WTC11 (cell line): ENCODE measurements around the gene EDN1. TPM values are rescaled to one million over a fixed set of nuclear protein-coding genes. Genes with fewer than 3 reads are reported as not detected.

Experiments
- ATAC-seq: fragments of 200-7000 bp; cut with Tn5 transposase; 2 replicates; pipeline ENCODE4 v1.10.0; 2021; ENCODE audit warnings: mild to moderate bottlenecking, moderate library complexity
- CTCF ChIA-PET: fragments of 300-600 bp; sonication (Branson Sonifier 250); formaldehyde crosslinking; loops from one replicate; lab custom pipeline; 2021; ENCODE audit warnings: antibody characterized with exemption; lab: Charles Lee
- POLR2A ChIA-PET: fragments of 350-600 bp; sonication (Branson Sonifier 250); formaldehyde crosslinking; loops from one replicate; lab custom pipeline; 2021; ENCODE audit warnings: antibody characterized with exemption; lab: Charles Lee
- DNase-seq: peaks from one replicate; pipeline ENCODE4 v3.0.0; 2021; ENCODE audit warnings: low spot score
- H3K27ac Mint-ChIP-seq: 2 replicates; pipeline ENCODE4 v1.8.0; 2021; ENCODE audit warnings: mixed read lengths
- H3K27me3 Mint-ChIP-seq: 2 replicates; pipeline ENCODE4 v1.8.0; 2021; ENCODE audit warnings: low read depth, mild to moderate bottlenecking, moderate library complexity, mixed read lengths
- H3K36me3 Mint-ChIP-seq: 2 replicates; pipeline ENCODE4 v1.8.0; 2021; ENCODE audit warnings: mixed read lengths
- H3K4me1 Mint-ChIP-seq: 2 replicates; pipeline ENCODE4 v1.8.0; 2022; ENCODE audit warnings: mixed read lengths
- H3K4me3 Mint-ChIP-seq: 2 replicates; pipeline ENCODE4 v1.8.0; 2021; ENCODE audit warnings: mild to moderate bottlenecking, moderate library complexity, mixed read lengths
- H3K9me3 Mint-ChIP-seq: 2 replicates; pipeline ENCODE4 v1.8.0; 2021; ENCODE audit warnings: mixed read lengths
- ELF4 ChIP-seq: sonication (generic); formaldehyde crosslinking; IDR thresholded peaks from 2 replicates; pipeline ENCODE4 v1.8.1; 2022; ENCODE audit warnings: low read depth, mild to moderate bottlenecking, moderate library complexity, missing genetic modification reagents
- GTF2I ChIP-seq: fragments of 250-450 bp; sonication (Bioruptor Pico); conservative IDR thresholded peaks from 2 replicates; pipeline ENCODE4 v1.4.0; 2021; ENCODE audit warnings: mild to moderate bottlenecking
- JAZF1 ChIP-seq: fragments of 250-450 bp; sonication (Bioruptor Pico); IDR thresholded peaks from 2 replicates; pipeline ENCODE4 v1.9.0; 2021; ENCODE audit warnings: moderate library complexity, mild to moderate bottlenecking, inconsistent platforms
- MXD4 ChIP-seq: fragments of 250-450 bp; sonication (Bioruptor Pico); IDR thresholded peaks from 2 replicates; pipeline ENCODE4 v1.8.0; 2021; ENCODE audit warnings: mild to moderate bottlenecking, moderate library complexity, borderline replicate concordance
- NFE2L1 ChIP-seq: sonication (generic); formaldehyde crosslinking; IDR thresholded peaks from 2 replicates; pipeline ENCODE4 v1.8.1; 2023; ENCODE audit warnings: missing genetic modification reagents
- NR3C1 ChIP-seq: sonication (generic); formaldehyde crosslinking; conservative IDR thresholded peaks from 2 replicates; pipeline ENCODE4 v1.8.1; 2023; ENCODE audit warnings: low read depth, mild to moderate bottlenecking, missing genetic modification reagents
- PRDM15 ChIP-seq: sonication (generic); formaldehyde crosslinking; IDR thresholded peaks from 2 replicates; pipeline ENCODE4 v1.8.0; 2022; ENCODE audit warnings: missing genetic modification reagents
- PREB ChIP-seq: sonication (generic); formaldehyde crosslinking; IDR thresholded peaks from 2 replicates; pipeline ENCODE4 v1.8.1; 2022; ENCODE audit warnings: mild to moderate bottlenecking, missing genetic modification reagents, moderate library complexity, borderline replicate concordance
- SMAD3 ChIP-seq: sonication (generic); formaldehyde crosslinking; IDR thresholded peaks from 2 replicates; pipeline ENCODE4 v1.8.0; 2022; ENCODE audit warnings: missing genetic modification reagents, mild to moderate bottlenecking, borderline replicate concordance
- TCF7 ChIP-seq: sonication (generic); formaldehyde crosslinking; IDR thresholded peaks from 2 replicates; pipeline ENCODE4 v1.8.0; 2022; ENCODE audit warnings: mild to moderate bottlenecking, low read depth, missing genetic modification reagents, moderate library complexity
- TEAD4 ChIP-seq: sonication (generic); formaldehyde crosslinking; IDR thresholded peaks from 2 replicates; pipeline ENCODE4 v1.8.0; 2022; ENCODE audit warnings: mild to moderate bottlenecking, missing genetic modification reagents
- ZBTB21 ChIP-seq: sonication (generic); formaldehyde crosslinking; IDR thresholded peaks from 2 replicates; pipeline ENCODE4 v1.8.1; 2023; ENCODE audit warnings: mild to moderate bottlenecking, missing genetic modification reagents, borderline replicate concordance
- ZNF138 ChIP-seq: sonication (generic); formaldehyde crosslinking; conservative IDR thresholded peaks from 2 replicates; pipeline ENCODE4 v1.8.1; 2022; ENCODE audit warnings: mild to moderate bottlenecking, moderate library complexity, missing genetic modification reagents
- ZNF232 ChIP-seq: sonication (generic); formaldehyde crosslinking; IDR thresholded peaks from 2 replicates; pipeline ENCODE4 v1.8.0; 2022; ENCODE audit warnings: mild to moderate bottlenecking, missing genetic modification reagents
- ZNF423 ChIP-seq: fragments of 250-450 bp; sonication (Bioruptor Pico); IDR thresholded peaks from 2 replicates; pipeline ENCODE4 v2.1.2; 2022; ENCODE audit warnings: mild to moderate bottlenecking, moderate library complexity
- ZNF671 ChIP-seq: fragments of 250-450 bp; sonication (Bioruptor Pico); IDR thresholded peaks from 2 replicates; pipeline ENCODE4 v1.8.0; 2021; ENCODE audit warnings: mild to moderate bottlenecking
- ZSCAN18 ChIP-seq: fragments of 250-450 bp; sonication (Bioruptor Pico); IDR thresholded peaks from 2 replicates; pipeline ENCODE4 v2.1.2; 2022; ENCODE audit warnings: mild to moderate bottlenecking, moderate library complexity
- total RNA-seq: library from RNA; stranded (reverse); gene quantifications from 3 replicates; pipeline ENCODE4 v1.2.3, GENCODE V29; 2021

Gene EDN1
- total RNA-seq, 1 experiment from 2014 or later, result 1.0 TPM

- TF ChIP-seq JAZF1 (CRISPR knock-in tag) (no peak), TCF7 (no peak), ZSCAN18 (CRISPR knock-in tag) (no peak)
- TF ChIP-seq, all 79 proteins: peak for 0
Observed at GRCh38 chr6:12245763-12246718, 44.1 kb upstream of the EDN1 start (continued).

GRCh38 chr6:12246900-12247299 is 43.3 kb upstream of the EDN1 start:
- no peak for TF ChIP-seq SMAD3 (CRISPR knock-in tag)
- TF ChIP-seq NR3C1, result no peak
- no peak for TF ChIP-seq ZNF423 (CRISPR knock-in tag)
- TF ChIP-seq PRDM15, result no peak
- TF ChIP-seq TEAD4 (CRISPR knock-in tag), result no peak
- TF ChIP-seq ZNF138 (CRISPR knock-in tag), result no peak
- no peak for TF ChIP-seq ELF4 (CRISPR knock-in tag)
- no peak for TF ChIP-seq NFE2L1 (CRISPR knock-in tag)
- no peak for TF ChIP-seq GTF2I (CRISPR knock-in tag)
- no peak for TF ChIP-seq ZNF671
- TF ChIP-seq MXD4, result no peak
- no peak for TF ChIP-seq PREB (CRISPR knock-in tag)
- no peak for TF ChIP-seq ZNF232 (CRISPR knock-in tag)
- no peak for TF ChIP-seq ZBTB21 (CRISPR knock-in tag)
- Mint-ChIP-seq H3K9me3 (no peaks in the 10 kb centered on the region), H3K27ac (no peak overlapping the region), H3K4me3 (no peak overlapping the region), H3K36me3 (no peaks in the 10 kb centered on the region), H3K4me1 (peaks cover 16% of the 10 kb centered on the region), H3K27me3 (no peaks in the 10 kb centered on the region)
- ChIA-PET CTCF (interaction anchor here (0.6 to 1.0 kb wide), 2 partner anchors 42 to 66 kb away, joined by 3 read pairs; no protein-coding TSS in a partner anchor), POLR2A (no interaction called here)
- no peak for ATAC-seq
- DNase-seq, result no peak
